HG03175 (cell line): ENCODE data around the gene EPB41L2.
"Not testable (repeated sequence)": the region's sequence is repeated elsewhere in the genome, so short reads cannot be mapped to it uniquely, and the experiment has no call there.

Source experiments
- ATAC-seq: cut with Tn5 transposase; IDR thresholded peaks from one replicate; pipeline ENCODE4 v1.9.1; 2021; ENCODE audit warnings: mild to moderate bottlenecking, moderate library complexity; ENCODE audit not compliant: unreplicated experiment

EPB41L2 gene

GRCh38 chr6:130958468-130958867, 104.6 kb downstream of the EPB41L2 start:
- ATAC-seq, result no peak

- no peak for ATAC-seq
These were observed 107.3 kb downstream of the EPB41L2 start for GRCh38 chr6:130955755-130956154.

GRCh38 chr6:130949553-130949952, 113.5 kb downstream of the EPB41L2 start:
- no peak for ATAC-seq

GRCh38 chr6:130947464-130947863, 115.6 kb downstream of the EPB41L2 start:
- no peak for ATAC-seq

- ATAC-seq, result no peak
These were observed 117.0 kb downstream of the EPB41L2 start for GRCh38 chr6:130946076-130946475.

GRCh38 chr6:130945401-130945919, 117.6 kb downstream of the EPB41L2 start:
- no peak for ATAC-seq

DNA sequence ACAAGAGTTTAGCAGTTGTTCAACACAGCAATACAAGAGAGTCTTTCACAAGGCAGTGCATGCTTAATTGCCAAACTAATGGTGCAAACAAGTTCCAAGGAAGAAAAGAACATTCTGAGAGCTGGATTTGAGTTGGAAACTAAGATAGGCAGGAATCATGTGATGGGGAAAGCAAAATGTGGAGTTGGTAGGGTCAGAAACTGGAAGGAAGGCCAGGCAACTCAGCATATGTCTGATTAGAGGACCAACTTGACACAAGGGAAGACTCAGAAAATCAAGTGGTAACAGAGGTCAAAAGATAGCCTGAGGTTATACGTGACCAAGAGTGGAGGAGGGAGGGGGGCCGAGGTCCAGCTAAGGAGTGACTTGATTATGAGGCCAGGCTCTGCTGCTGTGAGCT, 118.6 kb downstream of the EPB41L2 start:
- ATAC-seq, result no peak

- no peak for ATAC-seq
These were observed 119.3 kb downstream of the EPB41L2 start for GRCh38 chr6:130943738-130944137.

- ATAC-seq, result not testable (repeated sequence)
These were observed 120.3 kb downstream of the EPB41L2 start for GRCh38 chr6:130942752-130943151.

- no peak for ATAC-seq
These were observed 125.0 kb downstream of the EPB41L2 start for GRCh38 chr6:130937942-130938604.

DNA sequence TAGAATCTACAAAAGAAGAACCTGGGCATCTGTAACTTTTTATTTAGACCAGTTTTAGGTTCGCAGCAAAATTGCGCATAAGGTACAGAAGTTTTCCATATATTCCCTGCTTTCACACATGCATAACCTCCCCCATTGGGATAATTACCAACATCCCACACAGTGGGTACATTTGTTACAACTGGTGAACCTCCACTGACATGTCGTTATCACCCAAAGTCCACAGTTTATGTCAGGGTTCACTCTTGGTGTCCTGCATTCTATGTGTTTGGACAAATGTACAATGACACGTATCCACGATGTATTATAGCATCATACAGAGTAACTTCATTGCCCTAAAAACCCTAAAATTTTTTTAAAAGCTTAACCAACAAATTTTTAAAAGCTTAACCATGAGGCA, 126.1 kb downstream of the EPB41L2 start:
- no peak for ATAC-seq

- no peak for ATAC-seq
These were observed 127.1 kb downstream of the EPB41L2 start for GRCh38 chr6:130935978-130936377.

DNA sequence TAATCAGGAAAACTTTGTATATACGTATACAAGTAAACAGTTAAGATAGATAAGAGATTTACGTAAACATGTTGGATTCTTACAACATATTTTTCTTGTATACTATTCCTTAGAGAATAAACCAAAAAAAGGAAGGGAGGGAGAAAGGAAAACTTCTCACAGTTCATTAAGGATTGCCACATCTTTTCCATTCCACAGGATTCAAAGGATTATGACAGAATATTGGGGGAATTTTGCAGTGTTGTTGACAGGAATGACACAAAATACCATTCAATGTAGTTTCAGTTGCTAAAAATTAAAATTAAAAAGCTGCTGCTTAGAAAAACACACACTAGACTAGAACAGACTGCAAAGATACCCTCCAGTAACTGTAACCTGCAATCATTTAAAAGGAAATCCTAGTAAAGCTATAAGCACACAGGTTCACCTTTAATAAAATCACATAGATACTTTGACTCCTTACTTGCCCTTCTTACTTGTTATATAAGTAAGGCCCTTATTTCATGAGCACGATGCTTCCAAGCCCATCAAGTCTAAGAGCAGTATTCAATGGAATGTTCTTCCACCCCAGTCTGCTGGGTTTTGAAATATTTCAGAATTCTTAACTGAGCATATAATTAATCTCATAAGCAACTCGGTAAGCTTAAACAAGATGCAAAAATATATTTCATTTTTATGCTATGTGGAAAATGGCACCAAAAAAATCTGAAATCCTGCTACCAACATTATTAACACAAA, 128.0 kb downstream of the EPB41L2 start:
- no peak for ATAC-seq

DNA sequence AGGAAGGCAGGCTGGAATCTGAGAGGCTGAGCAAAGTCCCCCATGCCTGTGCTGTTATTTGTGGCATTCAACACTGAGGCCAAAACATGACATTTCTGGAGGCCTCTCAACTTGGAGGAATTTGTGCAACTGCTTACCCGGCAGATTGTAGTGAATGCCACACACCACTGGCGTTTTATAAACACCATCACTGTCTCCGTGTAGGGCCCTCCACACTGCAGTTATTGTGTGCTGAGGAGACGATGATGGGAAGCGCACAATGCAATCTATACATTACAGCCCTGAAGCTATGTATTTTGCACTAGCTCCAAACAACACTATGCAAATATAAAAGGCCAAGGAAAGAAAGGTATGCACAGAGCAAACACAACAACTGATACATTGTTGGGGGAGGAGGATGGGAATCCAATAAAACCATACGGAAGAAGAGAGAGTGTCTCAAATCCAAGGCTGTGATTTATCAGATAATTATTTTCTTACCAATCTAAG, 129.3 kb downstream of the EPB41L2 start:
- ATAC-seq, result no peak

- ATAC-seq, result no peak
These were observed 130.1 kb downstream of the EPB41L2 start for GRCh38 chr6:130932921-130933320.

DNA sequence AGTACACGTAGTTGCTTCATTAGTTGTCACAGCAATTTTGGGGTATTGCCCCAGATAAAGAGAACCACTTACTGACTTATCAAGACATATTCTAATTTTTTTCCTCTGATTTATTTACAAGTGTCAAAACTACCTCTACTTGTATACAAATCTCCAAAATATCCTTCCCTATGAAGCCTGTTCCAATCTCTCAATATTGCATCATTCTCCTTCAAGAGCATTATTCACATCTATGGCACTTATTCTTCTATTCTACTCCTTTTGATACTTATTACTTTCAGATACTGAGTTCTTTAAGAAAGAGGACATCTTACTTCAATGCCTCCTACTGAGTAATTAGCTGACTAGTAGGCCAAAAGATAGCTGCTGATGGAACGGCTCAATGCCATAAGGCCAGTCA, 130.6 kb downstream of the EPB41L2 start:
- ATAC-seq, result no peak

GRCh38 chr6:130931683-130932082, 131.4 kb downstream of the EPB41L2 start:
- ATAC-seq, result no peak

DNA sequence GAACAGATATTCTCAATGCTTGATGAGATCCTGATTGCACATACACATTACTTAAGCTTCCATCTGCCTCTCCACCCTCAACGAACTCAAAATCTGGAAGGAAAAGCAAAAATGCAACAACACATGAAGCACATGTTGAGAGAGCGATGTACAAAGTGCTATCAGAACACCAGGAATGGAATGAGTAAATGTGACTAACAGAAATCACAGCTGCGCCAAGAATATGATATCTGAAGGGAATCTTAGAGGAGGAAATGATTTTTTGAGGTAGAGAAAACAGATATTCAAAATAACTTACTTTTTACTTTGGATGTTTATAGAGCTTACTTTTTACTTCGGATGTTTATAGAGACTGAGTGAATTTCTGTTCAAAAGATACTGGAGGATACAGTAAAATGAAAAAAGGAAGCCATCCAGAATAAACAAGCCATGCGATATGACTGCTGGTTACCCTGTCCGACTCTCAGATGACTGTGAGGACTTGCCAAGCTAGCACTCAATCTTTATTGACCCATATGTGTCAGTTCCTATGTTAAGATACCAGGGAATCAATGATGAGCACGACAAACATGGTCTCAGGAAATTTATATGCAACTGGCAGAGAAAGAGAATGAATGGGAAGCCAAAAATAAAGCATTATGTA, 133.9 kb downstream of the EPB41L2 start:
- no peak for ATAC-seq

GRCh38 chr6:130928158-130928912, 134.7 kb downstream of the EPB41L2 start:
- ATAC-seq, result no peak

GRCh38 chr6:130927305-130927704, 135.7 kb downstream of the EPB41L2 start:
- ATAC-seq, result no peak

GRCh38 chr6:130923350-130923749, 139.7 kb downstream of the EPB41L2 start:
- no peak for ATAC-seq
